ENCODE data around the gene SRD5A1. TPM values are rescaled to one million over a fixed set of nuclear protein-coding genes. Genes with fewer than 3 reads are reported as not detected.

The SRD5A1 gene, protein sequence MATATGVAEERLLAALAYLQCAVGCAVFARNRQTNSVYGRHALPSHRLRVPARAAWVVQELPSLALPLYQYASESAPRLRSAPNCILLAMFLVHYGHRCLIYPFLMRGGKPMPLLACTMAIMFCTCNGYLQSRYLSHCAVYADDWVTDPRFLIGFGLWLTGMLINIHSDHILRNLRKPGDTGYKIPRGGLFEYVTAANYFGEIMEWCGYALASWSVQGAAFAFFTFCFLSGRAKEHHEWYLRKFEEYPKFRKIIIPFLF
- total RNA-seq: 8.2 and 41.0 TPM in 2 replicates

GRCh38 chr5:6632888-6633468 is at the start of gene SRD5A1, which contains the start of gene NSUN2:
Gene SRD5A1 (plus strand): TSS chr5:6633440. CDS start chr5:6633577, 137 bp downstream.
Gene NSUN2 (minus strand): TSS chr5:6633044. CDS start chr5:6632979, 65 bp downstream.

GRCh38 chr5:6713274-6714225 is 80.3 kb downstream of the SRD5A1 start, which contains the start of gene TENT4A:
Gene TENT4A (plus strand): TSS chr5:6713432. CDS start chr5:6713984, 552 bp downstream.

Other genes starting within 250 kb of the SRD5A1 start
- not detected in 2 replicates for gene UBE2QL1, start 184.6 kb upstream of the SRD5A1 start, total RNA-seq
- gene NSUN2, start 396 bp upstream of the SRD5A1 start, total RNA-seq: 30.6 and 35.7 TPM in 2 replicates
- 19.7 and 25.1 TPM in 2 replicates for gene TENT4A, start 80.0 kb downstream of the SRD5A1 start, total RNA-seq